ENCODE measurements around the gene JMJD1C.
A peak's percentile ranks its signal among the peaks of the same experiment; 100 is the strongest.

Gene JMJD1C

DNA sequence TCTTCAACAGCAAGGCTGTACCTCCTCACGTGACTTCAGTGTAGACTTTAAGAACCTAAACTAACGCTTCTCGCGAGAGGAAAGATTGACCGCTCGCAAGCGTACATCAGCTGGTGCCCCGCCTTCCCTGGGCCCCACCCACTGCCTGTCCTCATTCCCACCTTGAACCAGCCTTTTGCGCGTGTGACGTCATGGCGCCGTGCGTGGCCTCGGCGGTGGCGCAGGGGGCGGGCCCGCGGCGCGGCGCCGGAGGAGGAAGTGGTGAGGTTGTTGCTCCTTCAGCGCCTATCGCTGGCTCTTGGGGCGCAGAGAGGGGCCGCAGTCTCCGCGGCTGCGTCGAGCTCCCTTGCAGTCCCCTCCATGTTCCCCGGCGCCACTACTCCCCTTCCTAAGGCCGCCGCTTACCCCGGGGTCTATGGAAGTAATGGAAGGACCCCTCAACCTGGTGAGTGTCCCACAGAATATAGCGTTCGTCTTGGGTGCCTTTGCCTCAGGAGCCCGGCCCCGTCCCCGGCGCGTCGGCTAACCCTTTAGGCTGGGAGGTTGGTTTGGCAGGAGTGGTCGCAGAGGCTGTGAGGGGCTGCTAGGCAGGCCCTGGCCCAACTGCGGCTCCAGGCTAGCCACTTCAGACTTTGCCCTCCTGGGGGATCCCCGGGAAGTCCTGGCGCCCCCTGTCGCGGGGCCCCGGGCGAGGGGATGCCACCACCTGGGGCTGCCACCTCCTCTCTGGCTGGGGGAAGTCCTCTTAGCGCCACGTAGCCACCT lies 332.5 kb downstream of the JMJD1C start, which contains the start of gene NRBF2:
Gene NRBF2, plus strand, starts transcription at position 273 of the 765 bp plus-strand sequence. Its CDS starts 143 bp downstream, at position 416.
- peak; percentile 94 for DNase-seq (ENCODE audit: low read depth)

DNA sequence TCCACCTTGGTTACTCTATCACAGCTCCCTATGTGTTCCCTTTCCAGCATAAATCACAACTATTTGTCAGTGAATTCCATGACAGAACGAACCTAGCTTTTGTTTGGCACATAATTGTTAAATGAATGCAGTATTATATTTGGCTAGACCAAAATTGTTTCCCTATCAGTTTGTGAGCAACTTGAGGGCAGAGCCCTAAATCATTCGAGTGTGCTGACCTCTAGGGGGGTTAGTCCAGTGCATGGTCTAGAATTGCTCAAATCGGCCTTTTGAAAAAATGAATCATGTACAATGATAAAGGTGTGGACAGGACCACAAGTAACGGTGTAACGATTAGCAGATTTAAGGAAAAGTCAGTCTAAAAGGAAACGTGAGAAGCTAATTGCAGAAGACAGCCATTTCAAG lies 333.1 kb downstream of the JMJD1C start:
- DNase-seq (ENCODE audit: low read depth), result no peak

DNA sequence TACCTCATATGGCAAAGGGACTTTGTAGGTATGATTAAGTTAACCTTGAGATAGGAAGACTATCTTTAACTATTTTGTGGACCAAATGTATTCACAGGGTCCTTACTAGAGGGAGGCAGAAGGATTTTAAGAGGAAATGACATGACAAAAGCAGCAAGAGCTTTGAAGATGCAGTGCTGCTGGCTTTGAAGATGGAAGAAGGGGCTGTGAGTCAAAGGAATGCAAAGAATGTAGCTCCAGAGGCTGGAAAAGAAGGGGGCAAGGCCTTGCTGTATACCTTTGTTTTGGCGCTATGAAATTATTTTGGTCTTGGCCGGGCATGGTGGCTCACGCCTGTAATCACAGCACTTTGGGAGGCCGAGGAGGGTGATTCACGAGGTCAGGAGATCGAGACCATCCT lies 335.9 kb downstream of the JMJD1C start:
- no peak for DNase-seq (ENCODE audit: low read depth)

DNA sequence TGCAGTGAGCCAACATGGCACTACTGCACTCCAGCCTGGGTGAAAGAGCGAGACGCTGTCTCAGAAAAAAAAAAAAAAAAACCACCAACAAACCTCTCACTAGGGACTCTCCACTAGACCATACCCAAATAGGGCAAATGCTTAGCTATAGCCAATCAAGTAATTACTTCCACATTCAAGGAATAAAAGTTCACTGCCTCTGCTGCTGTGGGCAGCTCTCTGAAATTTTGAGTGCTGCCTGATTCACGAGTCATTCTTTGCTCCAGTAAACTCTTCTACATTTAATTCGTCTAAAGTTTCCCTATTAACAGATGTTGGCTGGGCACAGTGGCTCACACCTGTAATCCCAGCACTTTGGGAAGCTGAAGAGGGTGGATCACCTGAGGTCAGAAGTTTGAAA lies 337.3 kb downstream of the JMJD1C start:
- DNase-seq (ENCODE audit: low read depth), result no peak

DNA sequence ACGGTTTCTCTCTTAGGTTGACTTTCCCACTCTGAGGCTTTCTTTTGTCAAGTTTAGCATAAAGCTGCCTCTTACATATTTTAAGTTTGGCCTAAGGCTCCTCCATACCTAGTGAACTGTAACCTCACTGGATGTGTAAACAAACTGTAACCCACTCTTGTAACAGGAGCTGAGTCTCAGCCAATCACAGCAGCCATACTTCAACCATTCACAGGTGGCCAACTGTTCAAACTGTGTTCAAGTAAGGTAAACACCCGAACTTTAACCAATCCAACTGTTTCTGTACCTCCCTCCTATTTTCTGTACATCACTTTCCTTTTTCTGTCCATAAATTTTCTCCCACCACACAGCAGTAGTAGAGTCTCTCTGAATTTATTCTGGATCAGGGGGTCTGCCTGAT lies 340.3 kb downstream of the JMJD1C start:
- DNase-seq (ENCODE audit: low read depth), result no peak

DNA sequence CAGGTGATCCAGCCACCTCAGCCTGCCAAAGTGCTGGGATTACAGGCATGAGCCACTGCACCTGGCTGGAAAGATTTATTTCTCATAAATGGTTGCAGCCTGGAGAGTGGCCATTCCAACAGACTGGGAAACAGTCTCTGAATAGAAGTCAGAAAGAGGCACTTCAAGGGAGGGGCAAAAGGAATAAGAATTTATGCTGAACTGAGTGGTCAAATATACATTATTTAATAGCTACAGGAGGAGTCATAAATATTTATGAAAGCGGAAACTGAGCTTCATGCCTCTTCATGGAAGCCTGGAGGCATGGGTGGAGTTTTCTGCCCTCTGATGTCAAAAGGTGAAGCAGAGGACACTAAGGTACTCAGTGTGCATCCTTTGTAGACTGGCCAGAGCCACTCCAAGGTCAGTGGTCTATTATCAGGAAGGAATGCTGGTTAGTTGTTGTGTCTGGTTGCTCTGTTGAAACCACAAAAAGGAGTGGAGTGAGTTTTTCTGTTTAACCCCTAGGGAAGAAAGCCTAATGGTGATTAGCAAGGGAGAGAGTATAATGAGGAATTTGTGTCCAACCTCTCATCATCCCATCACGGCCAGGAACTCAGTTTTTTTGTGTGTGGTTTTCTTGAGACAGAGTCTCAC lies 341.9 kb downstream of the JMJD1C start:
- DNase-seq (ENCODE audit: low read depth), result no peak

DNA sequence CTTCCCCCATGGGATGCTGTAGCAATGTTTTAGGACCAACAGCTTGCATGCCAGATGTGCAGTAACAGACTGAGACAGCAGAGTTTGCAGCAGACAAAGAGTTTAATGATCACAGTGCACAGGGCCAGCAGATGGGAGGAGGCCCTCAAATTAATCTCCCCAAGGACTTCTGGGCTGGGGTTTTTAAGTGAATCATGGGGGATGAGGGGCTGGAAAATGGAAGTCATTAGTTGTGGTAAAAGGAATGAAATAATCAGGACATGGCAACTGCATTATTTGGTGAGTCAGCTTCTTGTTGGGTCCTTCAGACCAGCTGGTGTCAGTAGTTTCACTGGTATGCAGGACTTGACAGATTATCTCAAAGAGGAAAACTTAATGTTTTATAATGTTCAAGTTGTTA lies 345.2 kb downstream of the JMJD1C start:
- no peak for DNase-seq (ENCODE audit: low read depth)

DNA sequence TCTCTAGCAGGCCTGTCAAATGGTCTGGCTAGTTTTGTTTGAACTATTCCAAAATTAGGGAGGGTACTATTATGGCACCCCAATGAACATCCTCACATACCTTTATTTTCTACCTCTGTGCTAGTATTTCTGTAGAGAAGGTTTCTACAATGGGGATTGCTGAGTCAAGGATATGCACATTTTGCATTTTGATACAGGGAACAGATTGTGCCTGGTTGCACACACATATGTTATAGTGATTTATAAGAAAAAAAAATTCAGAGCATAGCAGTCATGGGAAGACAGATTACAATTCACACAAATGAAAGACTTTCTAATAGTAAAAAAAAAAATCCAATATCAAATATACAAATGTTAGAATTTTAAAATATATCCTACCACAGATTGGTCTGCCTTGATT lies 346.7 kb downstream of the JMJD1C start:
- DNase-seq (ENCODE audit: low read depth), result no peak
